ENCODE measurements around the gene SYAP1. TPM values are rescaled to one million over a fixed set of nuclear protein-coding genes. Genes with fewer than 3 reads are reported as not detected.

SYAP1 gene
- total and polyA plus RNA-seq, 2 experiments from 2014 or later = 18.0 to 48.3 TPM

- TF ChIP-seq ETS1 (IDR thresholded peaks at IDR 0.05) = no peak
Observed at GRCh38 chrX:16696956-16697355, 22.5 kb upstream of the SYAP1 start (continued).

GRCh38 chrX:16699389-16699788 is 20.0 kb upstream of the SYAP1 start:
- Histone ChIP-seq H4K20me1 (replicated peaks; ENCODE audit: insufficient read depth) (no peaks in the 10 kb centered on the region), H3F3A (replicated peaks; ENCODE audit: low read depth) (no peaks in the 10 kb centered on the region), H3K4me3 (no peak overlapping the region), H3K9me2 (ENCODE audit: insufficient read depth) (no peaks in the 10 kb centered on the region), H3K4me2 (no peak overlapping the region), H3K79me2 (replicated peaks; ENCODE audit: insufficient read depth) (peaks cover 2% of the 10 kb centered on the region; the same call in 1 of the 2 replicates), H3K27ac (ENCODE audit: low read depth) (no peak overlapping the region), H2AFZ (no peak overlapping the region), H3K4me1 (ENCODE audit: insufficient read depth) (no peaks in the 10 kb centered on the region), H3K36me3 (ENCODE audit: insufficient read depth) (peaks cover 5% of the 10 kb centered on the region), H3K27me3 (ENCODE audit: insufficient read depth) (no peaks in the 10 kb centered on the region)
- Mint-ChIP-seq H3K27ac (no peak overlapping the region), H3K4me3 (no peak overlapping the region), H3K36me3 (ENCODE audit: low read depth) (peaks cover 59% of the 10 kb centered on the region), H3K27me3 (ENCODE audit: insufficient read depth, low read depth, poor library complexity) (peaks cover 4% of the 10 kb centered on the region), H3K4me1 (peaks cover 4% of the 10 kb centered on the region; the same call in 2 of the 3 replicates), H3K9me3 (no peaks in the 10 kb centered on the region)
- no peak for ATAC-seq
- no peak for DNase-seq (ENCODE audit: low spot score)
- TF ChIP-seq EZH2phosphoT487 (IDR thresholded peaks at IDR 0.05; ENCODE audit: unreplicated experiment) = no peak
- no peak for TF ChIP-seq CTCF (conservative IDR thresholded peaks at IDR 0.05; ENCODE audit: low read depth in 2 of 2)
- TF ChIP-seq ETS1 (IDR thresholded peaks at IDR 0.05) = no peak
- no peak for TF ChIP-seq EZH2 (IDR thresholded peaks at IDR 0.05; ENCODE audit: low read depth, unreplicated experiment)
- no peak for TF ChIP-seq ZNF331 (CRISPR knock-in tag; IDR thresholded peaks at IDR 0.05; ENCODE audit: low read depth)
- TF ChIP-seq NANOG (IDR thresholded peaks at IDR 0.05; ENCODE audit: borderline replicate concordance) = no peak
- no peak for TF ChIP-seq JUNB (IDR thresholded peaks at IDR 0.05; ENCODE audit: unreplicated experiment)
- TF ChIP-seq REST (IDR thresholded peaks at IDR 0.05; ENCODE audit: unreplicated experiment) = no peak
